GM21528 (cell line): ENCODE results near the gene ZNF180.
"Not testable (repeated sequence)": the region's sequence is repeated elsewhere in the genome, so short reads cannot be mapped to it uniquely, and the experiment has no call there.

ENCODE experiments used
- ATAC-seq: cut with Tn5 transposase; IDR thresholded peaks from one replicate; pipeline ENCODE4 v1.9.1; 2021; ENCODE audit warnings: mild to moderate bottlenecking, moderate library complexity; ENCODE audit not compliant: unreplicated experiment, low FRiP score

ZNF180 gene

DNA sequence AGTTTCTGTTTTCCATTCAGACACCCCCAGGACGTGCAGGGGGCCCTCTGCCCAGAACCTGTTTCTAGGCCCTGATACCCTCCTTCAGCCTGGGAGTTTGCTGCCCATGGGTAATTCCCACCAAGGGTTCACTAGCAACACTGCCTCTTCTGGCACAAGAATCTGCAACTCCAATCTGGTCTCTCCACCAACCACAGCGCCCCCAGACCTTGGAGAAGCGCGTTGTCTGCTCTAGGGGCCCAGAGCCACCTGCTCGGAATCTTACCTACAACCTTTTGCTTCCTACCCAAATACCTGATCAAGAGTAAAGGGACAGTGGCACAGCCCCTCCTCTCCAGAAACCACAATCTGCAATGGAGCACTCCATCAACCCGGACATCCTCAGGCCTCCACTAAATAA, 763 bp downstream of the ZNF180 start:
- no peak for ATAC-seq

DNA sequence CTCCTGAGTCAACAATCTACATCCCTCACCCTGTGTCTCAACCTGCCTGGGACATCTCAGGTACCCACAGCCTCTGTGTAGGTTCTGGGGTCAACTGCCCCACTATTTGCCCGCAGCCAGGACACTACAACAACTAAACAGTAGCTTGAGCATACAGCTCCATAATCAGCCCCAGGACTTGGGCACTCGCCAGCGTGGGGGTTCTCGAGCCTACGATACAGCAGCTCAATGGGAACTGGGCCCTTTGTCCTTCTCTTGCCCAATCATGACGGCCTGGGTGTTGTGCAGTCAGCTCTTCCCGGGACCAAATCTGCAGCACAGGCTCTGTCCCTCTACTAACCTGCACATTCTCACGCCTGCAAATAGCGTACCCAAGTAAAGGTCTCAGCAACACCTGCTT, 1.3 kb downstream of the ZNF180 start:
- no peak for ATAC-seq

DNA sequence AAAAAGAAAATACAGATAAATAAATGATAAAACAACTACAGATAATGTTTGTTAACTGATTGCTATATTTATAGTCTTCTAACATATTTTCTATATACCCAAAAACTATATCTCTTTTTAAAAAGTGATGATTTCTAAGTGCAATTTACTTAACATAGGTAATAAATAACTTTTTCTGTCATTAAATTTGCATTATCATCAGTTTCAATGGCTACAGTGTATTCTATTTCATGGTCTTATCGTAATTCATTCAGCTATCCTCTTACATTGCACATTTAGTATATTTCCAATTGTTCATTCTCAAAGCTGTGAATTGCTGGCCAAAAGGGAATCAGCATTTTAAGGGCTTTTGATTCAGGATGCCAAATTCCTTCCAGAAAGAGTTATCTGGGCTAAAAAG, 3.6 kb downstream of the ZNF180 start:
- no peak for ATAC-seq

DNA sequence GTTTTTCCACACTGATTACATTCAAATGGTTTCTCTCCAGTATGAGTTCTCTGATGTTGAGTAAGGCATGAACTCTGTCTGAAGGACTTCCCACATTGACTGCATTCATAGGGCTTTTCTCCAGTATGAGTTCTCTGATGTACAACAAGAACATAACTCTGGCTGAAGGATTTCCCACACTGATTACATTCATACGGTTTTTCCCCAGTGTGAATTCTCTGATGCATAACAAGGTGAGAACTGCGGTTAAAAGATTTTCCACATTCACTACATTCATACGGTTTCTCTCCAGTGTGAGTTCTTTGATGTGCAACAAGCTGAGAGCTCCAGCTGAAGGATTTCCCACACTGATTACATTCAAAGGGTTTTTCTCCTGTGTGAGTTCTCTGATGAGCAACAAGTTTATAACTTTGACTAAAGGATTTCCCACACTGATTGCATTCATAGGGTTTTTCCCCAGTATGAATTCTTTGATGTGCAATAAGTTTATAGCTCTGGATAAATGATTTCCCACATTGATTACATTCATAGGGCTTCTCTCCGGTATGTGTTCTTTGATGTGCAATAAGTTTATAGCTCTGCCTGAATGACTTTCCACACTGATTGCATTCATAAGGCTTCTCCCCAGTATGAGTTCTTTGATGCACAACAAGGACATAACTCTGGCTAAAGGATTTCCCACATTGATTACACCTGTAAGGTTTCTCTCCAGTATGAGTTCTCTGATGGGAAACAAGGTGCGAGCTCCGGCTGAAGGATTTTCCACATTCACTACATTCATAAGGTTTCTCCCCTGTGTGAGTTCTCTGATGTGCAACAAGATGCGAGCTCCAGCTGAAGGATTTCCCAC, 23.5 kb downstream of the ZNF180 start:
- no peak for ATAC-seq

DNA sequence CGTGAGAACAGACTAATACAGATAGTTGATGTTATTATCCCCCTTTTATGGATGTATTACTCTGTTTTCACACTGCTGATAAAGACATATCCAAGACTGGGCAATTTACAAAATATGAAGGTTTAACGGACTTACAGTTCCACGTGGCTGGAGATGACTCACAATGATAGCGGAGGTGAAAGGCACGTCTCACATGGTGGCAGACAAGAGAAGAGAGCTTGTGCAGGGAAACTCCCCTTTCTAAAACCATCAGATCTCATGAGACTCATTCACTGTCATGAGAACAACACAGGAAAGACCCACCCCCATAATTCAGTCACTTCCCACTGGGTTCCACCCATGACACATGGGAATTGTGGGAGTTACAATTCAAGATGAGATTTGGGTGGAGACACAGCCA, 31.6 kb downstream of the ZNF180 start:
- not testable (repeated sequence) for ATAC-seq

DNA sequence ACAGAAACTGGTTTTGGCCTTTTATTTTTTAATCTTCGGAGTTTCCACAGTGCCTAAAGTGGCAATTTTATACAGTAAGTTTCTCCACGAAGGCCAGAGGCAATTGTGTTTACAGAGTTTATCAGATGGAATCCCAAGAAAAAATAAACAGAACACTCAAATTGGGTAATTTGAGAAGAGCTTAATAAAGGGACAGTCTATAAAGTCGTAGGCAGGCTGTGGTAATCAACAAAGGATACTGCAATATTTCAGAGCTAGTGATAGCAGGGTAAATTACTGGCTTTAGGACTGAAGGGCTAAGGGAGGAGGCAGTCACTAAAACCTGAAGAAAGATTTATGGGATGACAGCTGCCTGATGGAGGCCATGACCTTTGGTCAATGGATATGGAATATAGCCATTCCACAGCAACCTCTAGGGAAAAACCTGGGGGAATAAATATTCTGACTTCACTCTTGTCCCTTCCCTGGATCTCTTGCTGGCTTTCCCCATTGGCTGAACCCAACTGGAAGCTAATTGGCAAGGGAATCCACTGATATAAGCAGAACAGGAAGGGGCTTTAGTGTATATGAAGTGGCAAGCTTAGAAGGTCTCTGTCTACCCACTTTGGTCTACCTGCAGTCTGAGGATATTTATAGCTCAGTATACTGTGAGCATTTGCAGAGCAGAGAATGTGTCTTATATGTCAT, 37.6 kb downstream of the ZNF180 start:
- not testable (repeated sequence) for ATAC-seq

DNA sequence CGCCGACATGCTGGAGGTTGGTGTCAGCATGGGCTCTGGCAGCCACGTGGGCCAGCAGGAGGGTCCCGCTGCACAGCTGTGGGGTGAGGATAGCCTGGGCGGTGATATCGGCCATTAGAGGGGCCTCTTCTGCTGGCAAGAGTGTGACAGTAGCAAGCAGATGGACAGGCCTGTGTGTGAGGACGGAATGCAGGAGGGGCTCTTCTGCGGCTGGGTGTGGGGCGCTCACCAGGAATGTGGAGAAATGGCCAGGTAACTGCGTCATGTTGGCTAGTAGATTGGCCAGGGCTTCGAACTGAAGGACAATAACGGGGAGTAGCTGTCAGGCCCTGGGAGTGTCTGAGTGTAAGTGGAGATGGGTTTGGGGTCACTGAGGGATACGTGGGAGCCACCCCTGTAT, 44.3 kb downstream of the ZNF180 start:
- ATAC-seq, result not testable (repeated sequence)

DNA sequence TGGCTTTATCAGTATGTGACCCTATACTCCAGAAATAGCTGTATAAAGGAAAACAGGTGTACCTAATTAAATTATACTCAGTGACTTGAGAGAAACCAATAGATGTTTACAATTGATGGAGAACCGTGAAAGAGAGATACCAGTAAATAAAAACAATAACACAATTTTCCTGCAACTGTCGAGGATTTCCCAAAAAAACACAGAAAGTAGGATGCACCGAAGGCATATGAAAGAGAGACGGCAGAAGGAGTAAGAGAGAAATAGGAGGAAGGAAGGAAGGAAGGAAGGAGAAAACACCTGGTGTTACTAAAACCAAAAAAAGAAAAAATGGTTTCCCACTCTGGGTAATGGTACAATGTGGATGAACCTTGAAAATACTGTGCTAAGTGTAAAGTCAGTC, 45.2 kb downstream of the ZNF180 start:
- no peak for ATAC-seq

DNA sequence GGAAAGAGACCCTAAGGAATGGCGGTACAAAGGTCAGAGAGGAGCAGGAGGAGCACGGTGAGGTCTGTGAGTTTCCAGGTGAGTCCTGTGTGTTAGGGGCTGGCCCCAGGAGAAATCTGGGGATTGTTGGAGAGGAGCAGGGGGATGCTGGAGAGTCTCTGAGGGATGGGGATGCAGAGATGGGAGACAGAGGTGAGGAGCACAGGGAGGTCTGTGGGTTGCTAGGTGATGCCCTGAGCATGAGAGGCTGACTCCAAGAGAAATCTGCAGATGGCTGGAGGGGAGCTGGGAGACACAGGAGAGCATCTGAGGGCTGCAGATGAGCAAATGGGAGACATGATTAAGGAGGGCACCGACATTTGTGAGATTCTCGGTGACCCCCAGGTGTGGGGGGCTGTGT, 48.0 kb downstream of the ZNF180 start:
- ATAC-seq, result no peak

DNA sequence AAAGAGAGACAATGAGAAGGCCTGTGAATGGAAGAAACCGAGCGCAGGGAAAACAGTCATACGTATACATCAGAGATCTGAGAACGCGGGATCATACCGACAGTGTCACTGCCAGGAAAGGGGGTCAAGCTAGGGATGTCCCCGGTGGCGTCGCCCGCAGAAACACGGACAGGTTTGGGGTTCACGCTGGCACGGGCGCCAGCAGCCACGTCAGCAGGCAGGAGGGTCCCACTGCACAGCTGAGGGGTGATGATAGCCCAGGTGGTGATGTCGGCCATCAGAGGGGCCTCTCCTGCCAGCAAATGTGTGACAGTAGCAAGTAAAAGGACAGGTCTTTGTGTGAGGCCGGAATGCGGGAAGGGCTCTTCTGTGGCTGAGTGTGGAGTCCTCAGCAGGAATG, 48.6 kb downstream of the ZNF180 start:
- ATAC-seq, result no peak

DNA sequence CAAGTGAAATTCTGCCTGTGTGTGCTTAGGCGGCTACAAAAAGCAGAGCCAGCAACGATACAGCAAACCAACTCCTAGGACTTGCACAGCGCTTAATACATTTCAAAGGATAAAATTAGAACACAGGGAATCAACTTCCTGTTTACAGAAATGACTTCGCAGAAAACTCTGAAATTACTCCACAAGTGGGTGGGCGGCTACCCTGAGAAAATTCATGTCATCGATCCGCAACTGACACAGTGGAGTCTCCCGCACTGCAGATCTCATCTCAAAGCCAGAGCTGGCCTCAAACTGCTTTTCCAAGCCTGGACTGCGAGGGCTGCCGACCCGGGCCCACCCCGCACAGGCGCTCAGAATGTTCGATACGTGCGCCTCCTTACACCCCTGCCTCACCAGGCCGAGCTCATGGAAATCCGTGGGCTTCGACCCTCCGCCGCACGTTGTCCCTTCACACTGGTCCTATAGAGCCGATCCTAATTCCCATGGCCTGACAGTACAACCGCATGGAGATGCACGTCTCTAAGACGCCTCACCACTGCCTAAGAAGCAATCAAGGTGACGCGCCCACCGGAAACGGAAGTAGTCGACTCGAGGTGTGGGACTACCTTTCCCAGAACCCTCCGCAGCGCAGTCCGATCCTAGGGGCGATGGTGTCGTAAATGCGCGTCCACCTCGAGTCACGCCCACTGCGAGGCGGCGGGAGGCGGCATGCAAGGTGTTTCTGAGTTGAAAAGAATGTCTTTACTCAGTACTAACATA, 52.2 kb downstream of the ZNF180 start, which contains the start of gene ZNF229:
Gene ZNF229, minus strand, starts transcription at position 557 of the 759 bp plus-strand sequence. CDS start 5,625 bp downstream, outside the sequence.
- no peak for ATAC-seq

DNA sequence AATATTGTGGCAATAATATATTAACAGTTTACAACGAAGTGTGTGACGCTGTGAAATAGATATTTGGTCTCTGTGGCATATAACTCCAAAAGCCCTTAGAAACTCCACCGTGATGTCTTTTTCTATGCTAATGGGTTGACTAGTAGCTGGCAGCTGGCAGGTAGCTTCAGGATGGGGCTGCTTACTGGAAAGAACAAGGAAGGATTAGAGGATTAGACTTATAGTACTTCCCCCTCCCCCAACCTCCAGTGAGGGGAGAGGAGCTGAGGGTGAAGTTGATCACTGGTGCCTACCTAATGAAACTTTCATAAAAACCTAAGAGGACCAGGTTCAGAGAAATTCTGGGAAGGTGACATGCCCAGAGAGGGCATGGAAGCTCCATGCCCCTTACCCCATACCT, 61.9 kb downstream of the ZNF180 start:
- ATAC-seq, result no peak

DNA sequence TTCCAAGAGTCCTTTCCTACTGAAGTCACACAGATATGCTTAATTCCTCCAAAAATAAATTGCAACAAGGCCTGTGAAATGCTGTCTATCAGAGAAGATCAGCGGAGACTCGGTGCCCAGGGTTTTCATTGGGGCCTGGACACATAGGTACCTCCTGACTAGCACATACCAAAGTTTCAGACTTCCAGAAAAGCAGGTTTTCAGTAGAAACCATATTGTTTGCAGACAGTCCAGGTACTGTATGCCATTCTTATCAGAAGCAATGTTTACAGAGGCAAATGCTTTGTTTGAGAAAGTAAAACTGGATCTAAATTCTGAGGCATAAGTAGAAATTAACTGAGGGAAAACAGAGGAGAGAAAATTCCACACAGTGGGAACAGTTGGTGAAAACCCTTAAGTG, 64.9 kb downstream of the ZNF180 start:
- ATAC-seq, result no peak

DNA sequence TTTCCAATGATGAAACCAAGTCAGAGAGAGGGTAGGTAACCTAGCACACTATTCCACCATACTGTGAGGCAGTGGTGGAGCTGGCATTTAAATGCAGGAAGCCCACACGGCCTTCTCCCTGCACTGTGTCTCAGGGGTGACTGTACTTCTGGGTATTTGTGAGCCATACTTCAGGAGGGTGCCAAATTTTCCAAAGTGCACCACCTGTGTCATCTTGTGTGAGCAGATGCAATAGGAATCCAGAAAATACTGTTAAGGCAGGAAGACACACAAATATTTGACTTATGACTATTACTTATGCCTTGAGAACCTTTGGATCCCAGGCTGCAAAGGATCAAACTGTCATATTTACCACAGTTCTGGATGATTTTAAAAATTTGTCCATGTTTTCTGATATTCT, 69.4 kb downstream of the ZNF180 start:
- ATAC-seq, result no peak
